HG02943 (cell line): ENCODE results near the gene FPR3.
"Not testable (repeated sequence)": the region's sequence is repeated elsewhere in the genome, so short reads cannot be mapped to it uniquely, and the experiment has no call there.

Experiments used
- ATAC-seq: cut with Tn5 transposase; IDR thresholded peaks from one replicate; pipeline ENCODE4 v1.9.1; 2021; ENCODE audit warnings: mild to moderate bottlenecking, low read depth, moderate library complexity; ENCODE audit not compliant: unreplicated experiment

The FPR3 gene

GRCh38 chr19:51806571-51806970 lies 11.6 kb downstream of the FPR3 start:
- not testable (repeated sequence) for ATAC-seq

DNA sequence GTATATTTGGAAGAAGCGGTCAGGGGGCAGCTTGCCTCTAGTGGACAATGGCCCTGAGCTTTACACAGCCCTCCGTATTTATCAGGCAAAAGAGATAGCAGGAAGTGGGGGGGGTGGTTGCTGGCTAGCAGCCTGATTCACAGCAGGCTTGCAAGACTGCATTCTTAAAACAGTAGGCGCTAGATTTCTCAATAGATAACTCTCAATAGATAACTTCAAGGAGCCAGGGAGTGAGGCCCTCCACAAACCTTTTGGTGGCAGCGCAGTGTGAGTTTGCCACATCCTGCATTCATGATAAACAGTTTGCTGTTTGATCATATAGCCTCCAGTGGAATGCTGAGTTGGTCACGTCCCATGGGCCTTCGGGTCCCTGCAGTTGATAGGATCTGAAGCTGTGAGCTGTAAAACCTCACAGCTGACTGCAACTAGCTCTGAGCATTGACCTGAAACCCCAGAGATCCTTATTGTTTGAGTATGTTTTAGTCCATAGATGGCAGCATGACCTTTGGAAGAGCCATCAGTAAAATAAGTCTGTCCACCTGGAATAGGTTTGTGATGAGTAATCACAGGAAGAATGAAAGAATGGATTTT lies 12.2 kb downstream of the FPR3 start:
- no peak for ATAC-seq

DNA sequence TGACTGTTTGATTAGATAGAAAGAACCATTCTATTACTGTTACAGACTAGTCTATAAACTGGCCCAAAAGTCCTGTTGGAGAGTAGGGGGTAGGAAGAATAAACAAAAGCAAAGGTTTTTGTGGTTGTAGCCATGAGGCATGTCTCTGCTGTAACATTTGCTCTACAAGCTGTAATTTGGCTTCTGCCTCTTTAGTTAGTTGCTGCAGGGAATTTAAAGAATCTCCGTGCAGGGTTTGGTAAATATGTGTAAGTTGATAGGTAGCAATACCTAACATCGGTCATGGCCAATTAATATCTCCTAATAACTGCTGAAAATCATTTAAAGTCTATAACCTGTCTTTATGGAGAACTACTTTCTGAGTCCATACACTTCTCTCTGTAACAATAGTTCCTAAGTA lies 13.0 kb downstream of the FPR3 start:
- ATAC-seq, result no peak

- ATAC-seq, result no peak
Observed at GRCh38 chr19:51808333-51808986, 13.5 kb downstream of the FPR3 start.

DNA sequence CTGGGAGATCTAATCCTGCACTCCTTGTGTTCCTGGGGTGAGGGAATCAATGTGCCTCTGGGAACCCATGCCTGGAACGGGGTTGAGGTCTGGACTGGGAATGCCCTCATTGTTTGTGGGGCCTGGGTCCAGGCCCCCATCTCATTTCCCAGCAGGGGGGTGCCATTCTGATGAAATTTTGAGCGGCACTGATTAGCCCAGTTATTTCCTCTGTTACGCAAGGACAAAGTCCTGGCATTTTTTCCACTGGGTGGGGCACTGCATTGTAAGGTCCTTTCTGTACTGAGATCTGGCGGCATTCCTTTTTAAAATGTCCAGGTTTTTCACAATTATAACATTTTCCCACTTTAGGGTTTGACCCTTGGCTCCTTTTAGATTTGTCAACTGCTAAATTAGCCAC lies 14.8 kb downstream of the FPR3 start:
- no peak for ATAC-seq

DNA sequence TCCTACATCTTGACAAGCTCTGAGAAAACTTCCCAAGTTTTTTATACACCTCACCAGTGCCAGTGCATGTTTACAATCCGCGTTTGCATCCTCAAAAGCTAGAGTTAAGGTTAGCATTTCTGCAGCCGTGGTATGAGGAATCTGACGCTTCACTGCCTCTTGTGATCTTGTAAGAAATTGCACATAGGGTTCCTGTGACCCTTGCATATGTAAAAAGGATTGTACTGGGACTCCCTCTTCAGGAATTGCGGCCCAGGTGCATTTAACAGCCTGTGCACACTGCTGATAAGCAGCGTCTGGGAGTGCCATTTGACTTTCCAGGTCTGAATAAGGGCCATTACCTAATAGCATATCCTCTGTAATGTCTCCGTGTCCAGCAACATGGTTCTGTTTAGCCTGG lies 15.3 kb downstream of the FPR3 start:
- no peak for ATAC-seq

DNA sequence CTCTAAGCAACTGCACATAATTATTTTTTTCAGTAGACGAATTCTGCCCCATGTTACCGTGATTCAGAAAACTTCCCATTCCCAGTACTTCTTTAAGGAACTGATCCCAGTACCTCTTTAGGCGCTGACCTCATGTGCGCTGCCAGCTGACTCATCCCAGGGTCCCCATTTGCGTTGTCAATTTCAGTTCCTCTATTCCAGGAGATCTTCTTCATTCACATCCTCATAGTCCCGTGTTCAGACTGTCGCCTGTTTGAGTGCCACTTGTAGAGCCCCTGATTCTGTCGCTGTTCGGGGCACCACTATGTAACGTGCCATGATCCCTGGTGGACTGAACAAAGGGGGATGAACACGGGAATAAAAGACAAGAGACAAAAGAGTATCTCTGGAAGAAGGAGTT lies 16.4 kb downstream of the FPR3 start:
- ATAC-seq, result no peak

- ATAC-seq, result no peak
Observed at GRCh38 chr19:51815043-51815442, 20.1 kb downstream of the FPR3 start.

DNA sequence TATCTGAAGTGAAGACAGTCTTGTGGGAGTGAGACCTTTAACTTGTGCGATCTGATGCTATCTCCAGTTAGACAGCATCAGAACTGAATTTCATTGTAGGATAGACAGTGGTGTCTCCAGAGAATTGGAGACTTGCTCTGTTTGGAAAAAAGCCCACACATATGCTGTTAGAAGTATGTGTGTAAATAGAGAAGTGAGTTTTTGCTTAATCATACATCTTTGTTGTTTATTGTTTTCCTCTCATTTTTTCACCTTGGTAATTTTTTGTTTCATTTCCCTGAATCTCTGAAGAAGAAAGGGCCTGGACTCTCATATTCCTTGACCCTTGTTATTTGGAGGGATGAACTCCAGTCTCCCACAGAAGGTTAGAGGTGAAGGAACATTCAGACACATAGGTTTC lies 21.8 kb downstream of the FPR3 start:
- ATAC-seq, result no peak

DNA sequence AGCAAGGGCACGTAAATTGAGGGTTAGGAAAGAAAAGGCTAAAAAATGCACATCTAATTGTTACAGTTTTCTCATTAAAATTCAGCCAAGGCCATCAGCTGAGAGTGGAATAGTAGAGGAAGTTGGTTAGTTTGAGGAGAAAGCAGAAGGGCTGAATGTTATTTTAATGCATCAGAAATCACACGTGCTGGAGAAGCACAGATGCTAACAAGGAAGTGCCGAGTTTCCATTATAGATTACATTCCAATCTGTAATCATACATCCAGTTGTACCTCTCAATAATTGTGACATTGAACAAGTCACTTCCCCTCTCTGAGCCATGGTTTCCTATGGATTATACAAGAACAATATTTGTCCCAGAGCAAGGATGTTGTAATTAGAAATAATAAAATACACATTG lies 25.1 kb downstream of the FPR3 start:
- ATAC-seq, result no peak

DNA sequence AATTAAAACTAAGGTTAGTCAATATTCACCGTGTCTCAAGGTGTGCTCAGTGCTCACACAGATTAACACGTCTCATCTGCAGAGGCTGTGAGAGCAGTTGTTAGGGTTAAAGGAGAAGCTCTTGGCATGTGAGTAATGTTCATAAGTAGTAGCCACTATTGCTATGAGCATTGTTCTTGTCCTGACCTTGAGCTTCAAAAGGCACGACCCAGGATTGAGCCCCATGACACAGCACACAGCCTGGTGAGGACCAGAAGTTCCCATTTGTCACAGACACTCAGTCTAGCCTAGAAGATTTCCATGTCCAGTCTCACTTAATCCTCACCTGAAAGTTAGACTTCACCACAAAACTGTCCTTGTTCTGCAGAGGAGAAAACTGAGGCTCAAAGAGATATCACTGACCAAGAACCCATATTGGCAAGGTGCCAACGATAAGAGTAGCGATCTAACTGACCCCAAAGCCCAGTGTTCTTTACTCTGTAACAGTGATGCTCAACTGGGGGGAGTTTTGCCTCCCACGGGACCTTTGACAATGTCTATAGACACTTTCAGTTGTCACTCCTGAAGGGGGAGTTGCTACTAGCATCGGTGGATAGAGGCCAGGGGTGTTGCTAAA lies 26.0 kb downstream of the FPR3 start:
- no peak for ATAC-seq

DNA sequence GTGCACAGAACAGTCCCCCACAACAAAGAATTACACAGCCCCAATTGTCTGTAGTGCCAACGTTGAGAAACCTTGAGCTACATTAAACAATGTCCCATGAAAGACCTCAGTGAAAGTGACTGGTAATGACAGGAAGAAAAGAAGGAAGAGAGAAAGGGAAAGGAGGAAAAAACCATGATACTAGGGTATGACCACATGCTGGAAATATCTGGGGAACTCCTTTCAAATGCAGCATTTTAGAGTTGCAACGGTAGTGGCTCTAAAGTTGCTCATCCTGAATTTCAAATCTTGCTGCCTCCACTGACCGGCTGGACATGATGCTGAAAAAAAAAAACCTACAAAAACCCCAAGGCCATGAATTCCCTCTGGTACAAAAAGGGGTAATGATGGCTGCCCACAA lies 26.5 kb downstream of the FPR3 start:
- ATAC-seq, result no peak

DNA sequence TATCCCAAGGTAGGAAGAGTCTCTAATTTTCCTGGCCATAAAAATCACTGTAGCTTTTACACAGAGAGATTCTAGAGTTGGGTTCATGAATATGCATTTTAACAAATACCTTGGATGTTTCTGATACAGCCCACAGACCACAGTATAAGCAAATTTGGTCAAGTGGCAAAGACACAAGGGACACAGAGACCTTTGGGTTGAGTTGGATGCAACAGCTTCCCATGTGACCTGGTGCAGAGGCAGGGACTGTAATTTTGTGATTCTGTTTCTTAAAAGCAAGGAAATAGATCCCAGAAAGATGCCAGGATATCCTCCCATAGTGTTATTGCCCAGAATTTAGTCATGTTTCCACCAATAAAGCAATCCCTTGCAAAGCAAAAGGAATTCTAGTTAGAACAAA lies 27.0 kb downstream of the FPR3 start:
- no peak for ATAC-seq

DNA sequence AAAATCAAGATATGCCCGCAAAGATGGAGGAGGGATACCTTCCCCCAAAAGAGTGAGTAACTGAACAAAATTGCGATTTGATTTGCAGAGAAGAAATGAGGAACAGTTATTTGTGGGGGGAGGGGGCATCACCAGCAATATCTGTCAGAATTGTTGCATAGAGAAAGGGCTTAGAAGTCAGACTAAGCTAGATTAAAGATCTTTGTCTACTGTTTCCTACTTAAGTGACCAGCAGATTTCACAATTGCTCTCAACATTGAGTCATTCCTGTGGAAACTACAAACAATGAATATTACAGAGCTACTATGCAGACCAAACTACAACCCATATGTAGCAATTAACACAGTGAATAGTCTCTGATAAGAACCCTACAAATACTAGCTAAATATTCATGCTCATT lies 27.4 kb downstream of the FPR3 start:
- ATAC-seq, result no peak

DNA sequence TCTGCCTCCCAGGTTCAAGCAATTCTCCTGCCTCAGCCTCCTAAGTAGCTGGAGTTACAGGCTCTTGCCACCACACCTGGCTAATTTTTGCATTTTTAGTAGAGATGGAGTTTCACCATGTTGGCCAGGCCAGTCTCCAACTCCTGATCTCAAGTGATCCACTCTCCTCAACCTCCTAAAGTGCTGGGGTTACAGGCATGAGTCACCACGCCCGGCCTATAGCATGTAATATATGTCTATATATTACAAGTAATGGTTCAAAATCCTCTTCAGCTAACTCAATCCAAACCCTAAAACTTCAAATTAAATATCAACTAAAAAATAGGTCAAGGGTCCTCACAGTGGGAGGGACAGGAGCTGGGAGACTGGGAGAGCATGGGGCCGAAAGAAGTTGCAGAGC lies 28.0 kb downstream of the FPR3 start:
- ATAC-seq, result no peak

- no peak for ATAC-seq
Observed at GRCh38 chr19:51824281-51825005, 29.5 kb downstream of the FPR3 start.

- ATAC-seq, result no peak
Observed at GRCh38 chr19:51830274-51830673, 35.3 kb downstream of the FPR3 start.

DNA sequence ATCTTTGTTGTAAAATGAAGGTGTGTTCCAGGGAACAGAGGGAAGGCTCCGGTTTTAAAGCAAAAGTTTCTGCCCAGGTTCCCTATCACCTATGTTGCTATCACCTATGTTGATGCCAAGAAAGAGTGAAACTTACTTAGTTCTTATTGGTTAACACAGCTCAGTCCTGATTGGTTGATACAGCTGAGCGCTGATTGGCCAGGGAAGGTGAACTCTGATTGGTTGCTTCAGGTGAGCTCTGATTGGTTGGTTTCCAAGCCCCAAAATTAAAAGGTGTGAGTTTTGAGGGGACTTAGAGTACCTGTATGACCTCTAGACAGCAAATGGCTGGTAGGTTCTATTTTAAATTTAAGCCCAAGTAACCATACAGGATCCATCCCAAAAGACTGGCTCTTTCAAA lies 42.2 kb downstream of the FPR3 start:
- no peak for ATAC-seq

- ATAC-seq, result no peak
Observed at GRCh38 chr19:51861870-51862622, 67.1 kb downstream of the FPR3 start.

DNA sequence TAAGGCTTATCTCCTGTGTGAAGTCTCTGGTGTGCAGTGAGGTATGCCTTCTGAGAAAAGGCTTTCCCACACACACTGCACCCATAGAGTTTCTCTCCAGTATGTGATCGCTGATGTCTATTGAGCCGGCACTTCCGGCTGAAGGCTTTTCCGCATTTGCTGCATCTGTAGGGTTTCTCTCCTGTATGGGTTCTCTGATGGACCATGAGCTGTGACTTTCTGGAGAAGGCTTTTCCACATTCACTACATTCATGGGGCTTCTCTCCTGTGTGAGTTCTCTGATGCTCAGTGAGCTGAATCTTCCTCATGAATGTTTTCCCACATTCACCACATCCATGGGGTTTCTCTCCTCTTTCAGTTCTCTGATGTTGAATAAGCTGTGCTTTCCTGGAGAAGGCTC lies 78.1 kb downstream of the FPR3 start:
- no peak for ATAC-seq
